Left hindlimb (tissue), 1 donor: Measurements from ENCODE around the gene ZC3H6.
"Not testable (repeated sequence)": the region's sequence is repeated elsewhere in the genome, so short reads cannot be mapped to it uniquely, and the experiment has no call there.

Experiments used
- DNase-seq: peaks from one replicate; pipeline ENCODE4 v3.0.0-alpha.2; 2018

ZC3H6 gene

GRCh38 chr2:112332123-112332696 is 56.8 kb downstream of the ZC3H6 start:
- no peak for DNase-seq

- no peak for DNase-seq
These were observed 60.2 kb downstream of the ZC3H6 start for GRCh38 chr2:112335600-112335999.

- DNase-seq = no peak
These were observed 64.6 kb downstream of the ZC3H6 start for GRCh38 chr2:112339986-112340385.

- DNase-seq = no peak
These were observed 65.3 kb downstream of the ZC3H6 start for GRCh38 chr2:112340475-112341267.

- no peak for DNase-seq
These were observed 66.7 kb downstream of the ZC3H6 start for GRCh38 chr2:112342067-112342550.

GRCh38 chr2:112343827-112344585 is 68.6 kb downstream of the ZC3H6 start:
- no peak for DNase-seq

- no peak for DNase-seq
These were observed 69.9 kb downstream of the ZC3H6 start for GRCh38 chr2:112345030-112346027.

GRCh38 chr2:112352292-112352691 is 76.9 kb downstream of the ZC3H6 start:
- DNase-seq = not testable (repeated sequence)

- DNase-seq = not testable (repeated sequence)
These were observed 77.6 kb downstream of the ZC3H6 start for GRCh38 chr2:112352809-112353603.

GRCh38 chr2:112354335-112354734 is 78.9 kb downstream of the ZC3H6 start:
- DNase-seq = not testable (repeated sequence)

- not testable (repeated sequence) for DNase-seq
These were observed 84.7 kb downstream of the ZC3H6 start for GRCh38 chr2:112360055-112360454.
